HG03342 (cell line): Measurements from ENCODE around the gene IL1RAPL1.
"Not testable (repeated sequence)": the region's sequence is repeated elsewhere in the genome, so short reads cannot be mapped to it uniquely, and the experiment has no call there.

Experiments used
- ATAC-seq: cut with Tn5 transposase; IDR thresholded peaks from one replicate; pipeline ENCODE4 v1.9.1; 2021; ENCODE audit warnings: mild to moderate bottlenecking, moderate library complexity; ENCODE audit not compliant: unreplicated experiment

Gene IL1RAPL1

GRCh38 chrX:29082558-29082957 is 495.3 kb downstream of the IL1RAPL1 start:
- no peak for ATAC-seq

GRCh38 chrX:29083823-29084222 is 496.6 kb downstream of the IL1RAPL1 start:
- no peak for ATAC-seq

GRCh38 chrX:29090811-29091210 is 503.6 kb downstream of the IL1RAPL1 start:
- ATAC-seq = no peak

DNA sequence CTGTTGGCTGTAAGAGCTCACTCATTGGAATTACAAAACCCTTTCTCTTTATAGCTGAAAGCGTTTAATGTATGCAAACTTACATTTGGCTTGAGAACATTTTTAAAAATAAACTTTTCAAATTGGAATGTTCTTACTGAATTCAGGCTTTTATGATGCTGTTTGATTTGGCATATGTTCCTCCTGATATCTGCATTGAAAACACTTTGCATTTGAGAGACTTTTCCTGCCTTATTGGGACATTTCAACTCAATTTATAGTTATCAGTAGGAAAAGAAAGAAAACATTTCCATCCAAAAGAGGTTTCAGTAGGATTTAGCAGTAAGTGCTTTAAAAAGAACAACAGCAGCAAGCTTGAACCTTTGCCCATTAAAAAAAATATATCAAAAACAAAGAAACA is 520.0 kb downstream of the IL1RAPL1 start:
- no peak for ATAC-seq

- no peak for ATAC-seq
Measured at GRCh38 chrX:29110041-29110440, 522.8 kb downstream of the IL1RAPL1 start.

DNA sequence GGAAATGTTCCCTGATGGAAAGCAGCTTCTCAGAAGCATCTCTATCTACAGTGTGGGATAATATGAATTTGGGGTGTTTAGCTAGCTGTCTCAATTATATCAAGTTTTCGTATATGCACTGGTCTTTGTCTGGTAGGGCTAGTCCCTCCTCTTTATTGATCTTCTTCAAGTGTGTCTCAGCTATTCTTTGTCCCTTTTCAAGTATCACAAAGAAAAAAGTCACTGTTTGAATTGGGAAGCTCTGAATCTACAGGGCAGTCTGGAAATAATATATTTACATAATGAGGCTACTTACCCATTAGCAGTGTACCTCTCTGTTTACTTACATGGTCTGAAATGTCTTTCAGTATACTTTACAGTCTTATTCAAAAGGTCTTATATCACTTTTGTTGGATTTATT is 526.0 kb downstream of the IL1RAPL1 start:
- ATAC-seq = no peak

GRCh38 chrX:29122817-29123216 is 535.6 kb downstream of the IL1RAPL1 start:
- not testable (repeated sequence) for ATAC-seq

DNA sequence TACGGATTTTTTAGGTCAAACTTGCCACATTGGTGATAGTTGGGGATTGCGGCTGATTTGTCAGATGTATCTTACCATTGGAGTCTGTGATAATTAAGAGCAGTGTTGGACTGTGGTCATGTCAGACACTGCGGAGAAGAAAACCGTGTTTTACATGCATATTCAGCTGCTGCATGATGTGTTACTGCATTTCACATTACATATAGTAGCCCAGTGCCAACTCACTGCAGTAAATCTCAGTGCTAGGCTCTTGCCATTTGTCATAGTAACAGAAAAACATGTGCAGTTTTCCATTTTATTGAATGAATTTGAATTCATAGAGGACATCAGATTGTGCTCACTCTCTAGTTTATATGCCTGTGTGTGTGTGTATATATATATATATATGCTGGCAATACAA is 543.7 kb downstream of the IL1RAPL1 start:
- ATAC-seq = no peak

DNA sequence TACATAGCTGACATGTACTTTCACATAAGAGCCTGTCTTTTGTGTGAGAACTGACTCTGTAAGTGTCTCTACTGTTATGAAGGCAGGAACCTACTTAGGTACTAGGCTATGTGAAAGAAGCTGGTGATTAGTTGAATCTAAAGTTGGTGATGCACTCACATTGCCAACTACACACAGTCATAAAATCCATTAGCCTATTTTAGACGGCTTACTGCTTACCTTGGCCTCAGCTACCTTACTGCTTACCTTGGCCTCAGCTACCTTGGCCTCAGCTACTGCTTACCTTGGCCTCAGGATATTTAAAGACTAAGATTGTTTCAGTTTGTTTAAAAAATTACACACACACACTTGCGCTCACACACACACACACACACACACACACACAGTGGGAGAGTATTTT is 549.7 kb downstream of the IL1RAPL1 start:
- no peak for ATAC-seq

DNA sequence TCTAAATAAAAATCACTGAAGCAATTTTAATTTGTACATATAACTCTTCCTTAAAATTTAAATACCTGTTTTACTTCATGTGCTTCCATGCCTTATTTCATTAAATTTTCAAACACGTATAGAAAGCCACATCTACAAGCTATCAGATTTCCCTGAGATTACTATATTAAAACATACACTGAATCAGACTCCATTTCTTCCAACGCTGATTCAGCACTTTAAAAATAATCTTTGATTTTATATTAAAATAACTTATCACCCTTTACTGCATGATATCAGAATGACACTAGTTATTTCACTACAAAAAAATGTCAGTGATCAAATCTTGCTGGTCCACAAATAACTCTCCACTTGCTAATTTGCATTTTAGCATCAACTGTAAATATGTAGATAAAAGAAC is 550.8 kb downstream of the IL1RAPL1 start:
- no peak for ATAC-seq

DNA sequence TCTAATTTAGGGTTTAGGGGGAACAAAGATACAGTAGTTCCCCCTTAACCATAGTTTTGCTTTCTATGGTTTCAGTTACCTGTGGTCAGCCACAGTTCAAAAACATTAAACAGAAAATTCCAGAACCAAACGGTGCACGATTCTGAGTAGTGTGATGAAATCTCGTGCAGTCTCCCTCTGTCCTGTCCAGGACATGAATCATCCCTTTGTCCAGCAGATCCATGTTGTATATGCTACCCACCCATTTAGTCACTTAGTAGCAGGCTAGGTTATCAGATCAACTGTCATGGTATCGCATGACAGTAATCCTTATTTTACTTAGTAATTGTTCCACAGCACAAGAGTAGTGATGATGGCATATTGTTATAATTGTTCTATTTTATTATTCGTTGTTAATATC is 556.1 kb downstream of the IL1RAPL1 start:
- no peak for ATAC-seq

DNA sequence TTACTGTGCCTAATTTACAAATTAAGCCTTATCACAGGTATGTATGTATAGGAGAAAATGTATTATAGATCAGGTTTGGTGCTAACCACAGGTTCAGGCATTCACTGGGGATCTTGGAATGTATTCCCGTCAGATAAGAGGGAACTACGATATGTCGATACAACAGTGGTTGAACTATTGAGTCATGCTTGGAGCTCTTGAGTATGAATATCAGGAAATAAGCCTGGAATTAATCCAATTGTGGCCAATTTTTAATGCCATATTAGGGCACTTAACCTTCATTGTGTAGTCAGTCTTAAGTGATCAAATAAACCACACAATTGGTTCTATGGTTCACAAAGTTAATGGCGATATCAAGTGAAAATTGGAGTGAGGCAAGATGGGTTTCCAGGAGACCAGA is 556.5 kb downstream of the IL1RAPL1 start:
- ATAC-seq = no peak

DNA sequence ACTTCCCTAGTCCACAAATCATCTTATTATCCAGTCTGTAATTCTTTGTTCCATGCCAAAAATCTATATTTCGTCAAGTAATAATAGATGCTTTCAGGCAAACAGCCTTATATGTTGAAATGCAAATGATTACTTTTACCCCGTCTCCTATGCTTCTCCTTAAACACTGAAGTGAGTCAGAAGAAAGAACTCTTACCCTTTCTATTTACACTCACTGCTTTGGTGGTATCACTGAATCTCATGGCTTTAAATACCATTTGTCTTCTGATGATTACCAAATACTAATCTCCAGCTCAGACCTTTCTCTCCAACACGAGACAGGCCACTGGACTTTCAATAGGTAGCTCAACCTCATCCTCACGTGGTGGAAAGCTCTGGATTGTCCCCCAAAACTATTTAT is 558.1 kb downstream of the IL1RAPL1 start:
- ATAC-seq = no peak

DNA sequence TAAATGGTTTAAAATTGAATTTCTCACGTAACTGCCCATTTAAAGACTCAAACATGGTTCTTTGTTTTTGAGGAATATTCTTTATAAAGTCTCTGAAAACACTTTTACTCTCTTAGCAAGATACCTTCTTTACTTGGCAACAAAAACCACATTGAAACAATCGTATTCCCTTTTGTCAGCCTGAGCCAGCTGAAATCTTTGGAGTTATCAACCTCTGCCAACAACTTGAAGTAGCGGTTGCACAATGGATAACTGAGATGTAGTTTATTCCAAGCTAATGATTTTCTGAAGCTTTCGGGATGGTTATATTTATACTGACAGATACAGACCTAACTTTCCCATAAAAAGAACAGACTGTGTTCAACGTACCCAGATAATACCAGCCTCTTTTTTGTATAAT is 561.3 kb downstream of the IL1RAPL1 start:
- no peak for ATAC-seq

DNA sequence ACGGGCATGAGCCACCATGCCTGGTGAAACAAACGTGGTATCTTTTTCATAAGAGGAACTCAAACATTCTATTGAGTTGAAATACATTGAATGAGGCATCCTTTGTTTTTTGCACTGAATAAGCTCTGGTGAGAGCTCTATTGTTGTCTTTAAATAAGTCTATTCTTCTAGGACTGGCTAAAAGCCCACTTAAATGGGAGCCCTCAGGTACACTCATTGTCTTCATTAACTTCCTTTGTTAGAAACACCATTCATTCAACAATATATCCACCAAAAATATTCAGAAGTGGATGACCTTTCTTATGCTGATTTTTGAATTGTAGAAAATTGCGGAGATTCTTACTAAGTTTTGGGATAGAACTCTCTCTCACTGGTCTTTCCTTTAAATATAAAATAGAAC is 568.0 kb downstream of the IL1RAPL1 start:
- no peak for ATAC-seq

GRCh38 chrX:29172880-29173279 is 585.6 kb downstream of the IL1RAPL1 start:
- no peak for ATAC-seq

- no peak for ATAC-seq
Measured at GRCh38 chrX:29187264-29187663, 600.0 kb downstream of the IL1RAPL1 start.

GRCh38 chrX:29196501-29196900 is 609.3 kb downstream of the IL1RAPL1 start:
- ATAC-seq = no peak

GRCh38 chrX:29215251-29215650 is 628.0 kb downstream of the IL1RAPL1 start:
- no peak for ATAC-seq

GRCh38 chrX:29225670-29226069 is 638.4 kb downstream of the IL1RAPL1 start:
- ATAC-seq = no peak

DNA sequence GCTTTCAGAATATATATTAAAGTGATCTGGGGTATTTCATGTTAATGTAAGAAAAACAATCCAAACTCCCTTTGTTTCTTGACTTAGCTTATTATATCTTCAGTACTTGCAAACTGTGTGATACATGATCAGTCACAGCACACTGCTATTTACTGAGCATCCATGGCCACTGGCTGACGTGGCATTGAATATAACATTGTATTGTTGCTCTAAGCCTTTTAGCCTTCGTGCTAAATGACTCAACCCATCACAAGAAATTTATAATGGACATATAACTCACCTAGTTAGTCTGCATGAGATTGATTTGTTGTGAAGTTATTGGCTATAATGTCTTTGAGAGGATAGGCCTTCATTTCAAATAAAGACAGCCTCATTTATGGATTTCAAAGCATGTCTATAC is 642.6 kb downstream of the IL1RAPL1 start:
- ATAC-seq = no peak

- ATAC-seq = no peak
Measured at GRCh38 chrX:29231800-29232199, 644.6 kb downstream of the IL1RAPL1 start.

DNA sequence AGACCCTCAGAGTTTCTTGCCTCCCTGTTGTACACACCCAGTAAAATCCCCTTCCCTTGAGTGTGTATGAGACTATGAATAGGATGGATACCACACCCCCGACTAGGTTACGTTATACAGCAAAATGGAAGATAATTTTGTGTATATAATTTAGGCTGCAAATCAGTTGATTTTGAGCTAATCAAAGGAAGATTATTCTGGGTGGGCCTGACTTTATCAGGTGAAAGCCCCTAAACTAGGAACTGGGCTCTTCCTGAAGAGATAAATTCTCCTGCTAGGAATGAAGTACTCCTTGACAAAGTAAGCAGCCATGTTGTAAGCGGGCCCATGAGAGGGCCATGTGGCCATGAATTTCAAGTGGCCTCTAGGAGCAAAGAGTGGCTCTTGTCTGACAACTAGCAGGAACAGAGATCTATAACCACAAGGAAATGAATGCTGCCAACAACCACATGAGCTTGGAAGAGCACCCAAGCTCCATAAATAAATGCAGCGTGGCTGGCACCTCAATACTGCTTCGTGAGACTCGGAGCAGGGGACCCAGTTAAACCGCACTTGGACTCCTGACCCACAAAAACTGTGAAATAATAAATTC is 646.4 kb downstream of the IL1RAPL1 start:
- ATAC-seq = no peak

GRCh38 chrX:29237972-29238371 is 650.7 kb downstream of the IL1RAPL1 start:
- no peak for ATAC-seq
